PC-9 (cell line): ENCODE measurements around the gene ETNK1. TPM values are rescaled to one million over a fixed set of nuclear protein-coding genes. Genes with fewer than 3 reads are reported as not detected.

Experiments
- BruUV-seq: library from RNA; stranded (reverse); fragments of 400-500 nt; replicated peaks from 2 replicates; lab custom pipeline; 2021; lab: Mats Ljungman, UMichigan
- CTCF ChIA-PET: fragments of 300-600 bp; sonication (Branson Sonifier 250); formaldehyde crosslinking; loops from one replicate; lab custom pipeline; 2022; ENCODE audit warnings: antibody characterized with exemption; lab: Charles Lee
- POLR2A ChIA-PET: fragments of 300-600 bp; sonication (Branson Sonifier 250); formaldehyde crosslinking; loops from one replicate; lab custom pipeline; 2022; ENCODE audit warnings: antibody characterized with exemption; ENCODE audit not compliant: unreplicated experiment; lab: Charles Lee
- DNase-seq, 2 experiments: peaks; one replicate each; pipeline versions ENCODE4 v3.0.0 to v3.0.0-alpha.2; 2015 to 2022; ENCODE audit warnings: mixed read lengths in 1 of 2
- H2AFZ ChIP-seq: fragments of 200-600 bp; sonication (generic); 2 replicates; pipeline ENCODE4 v1.8.1; 2017; ENCODE audit warnings: antibody characterized with exemption
- H3F3A ChIP-seq: fragments of 200-600 bp; sonication (generic); 2 replicates; pipeline ENCODE4 v1.8.1; 2017; ENCODE audit warnings: antibody characterized with exemption, mild to moderate bottlenecking, low read depth; ENCODE audit not compliant: insufficient read depth
- H3K27ac ChIP-seq: fragments of 200-600 bp; sonication (generic); 2 replicates; pipeline ENCODE4 v1.6.1; 2016; ENCODE audit warnings: mixed run types
- H3K27me3 ChIP-seq: fragments of 200-600 bp; sonication (generic); 2 replicates; pipeline ENCODE4 v1.6.1; 2016; ENCODE audit warnings: low read depth, mixed run types; ENCODE audit not compliant: insufficient read depth
- H3K36me3 ChIP-seq: fragments of 200-600 bp; sonication (generic); 2 replicates; pipeline ENCODE4 v1.6.1; 2016; ENCODE audit warnings: low read depth, mixed run types
- H3K4me1 ChIP-seq: fragments of 200-600 bp; sonication (generic); replicated peaks from 2 replicates; pipeline ENCODE4 v1.6.1; 2016; ENCODE audit warnings: mixed run types; ENCODE audit not compliant: insufficient read depth
- H3K4me2 ChIP-seq: fragments of 200-600 bp; sonication (generic); 2 replicates; pipeline ENCODE4 v1.6.1; 2017; ENCODE audit warnings: mixed run types
- H3K4me3 ChIP-seq: fragments of 200-600 bp; sonication (generic); 2 replicates; pipeline ENCODE4 v1.6.1; 2016; ENCODE audit warnings: mixed run types
- H3K79me2 ChIP-seq: fragments of 200-600 bp; sonication (generic); 2 replicates; pipeline ENCODE4 v1.6.1; 2017; ENCODE audit warnings: low read depth, mixed run types
- H3K9me2 ChIP-seq: fragments of 200-600 bp; sonication (generic); 2 replicates; pipeline ENCODE4 v1.8.1; 2017; ENCODE audit warnings: mild to moderate bottlenecking; ENCODE audit not compliant: insufficient read depth
- H3K9me3 ChIP-seq: fragments of 200-600 bp; sonication (generic); 2 replicates; pipeline ENCODE4 v1.8.1; 2016; ENCODE audit warnings: low read depth; ENCODE audit not compliant: insufficient read depth
- H4K20me1 ChIP-seq: fragments of 200-600 bp; sonication (generic); 2 replicates; pipeline ENCODE4 v1.8.1; 2017; ENCODE audit not compliant: insufficient read depth
- EZH2 ChIP-seq: fragments of 200-600 bp; sonication (generic); IDR thresholded peaks from 2 replicates; pipeline ENCODE4 v1.8.0; 2017; ENCODE audit warnings: antibody characterized with exemption, low read depth
- intact Hi-C: fragments of 100-400 bp; cut with micrococcal nuclease; formaldehyde crosslinking; loops from one replicate; pipeline ENCODE4 v1.10.0; 2022; ENCODE audit not compliant: unreplicated experiment
- total RNA-seq: library from RNA; stranded (reverse); gene quantifications from 2 replicates; pipeline ENCODE4 v1.2.3, GENCODE V29; 2021
- TF ChIP-seq, protein P1 (sequence below): fragments of 200-600 bp; sonication (generic); conservative IDR thresholded peaks from 2 replicates; pipeline ENCODE4 v1.6.1; 2017; ENCODE audit warnings: mixed run types, antibody characterized with exemption, mild to moderate bottlenecking, moderate library complexity

The ETNK1 gene
- total RNA-seq, 1 experiment from 2014 or later = 87.9 TPM

DNA sequence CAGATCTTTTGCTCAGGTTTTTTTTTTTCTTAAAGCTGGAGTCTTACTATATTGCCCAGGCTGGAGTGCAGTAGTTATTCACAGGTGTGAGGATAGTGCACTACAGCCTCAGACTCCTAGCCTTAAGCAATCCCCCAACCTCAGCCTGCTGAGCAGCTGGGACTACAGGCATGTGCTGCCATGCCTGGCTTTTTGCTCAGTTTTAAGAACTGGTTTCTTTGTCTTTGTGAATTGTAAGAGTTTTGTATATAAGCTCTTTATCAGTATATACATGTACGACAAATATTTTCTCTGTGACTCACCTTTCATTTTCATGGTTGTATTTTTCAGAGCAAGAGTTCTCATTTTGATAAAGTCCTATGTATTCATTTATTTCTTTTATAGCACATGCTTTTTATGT, 47.3 kb upstream of the ETNK1 start:
- Histone ChIP-seq H3K27me3 (no peaks in the 10 kb centered on the region), H2AFZ (no peak overlapping the region), H3K4me3 (no peak overlapping the region), H3K4me2 (no peak overlapping the region), H3F3A (no peaks in the 10 kb centered on the region), H3K9me3 (no peaks in the 10 kb centered on the region), H3K4me1 (peaks cover 12% of the 10 kb centered on the region; the same call in 1 of the 2 replicates), H3K27ac (no peak overlapping the region), H3K79me2 (no peaks in the 10 kb centered on the region), H3K36me3 (no peaks in the 10 kb centered on the region), H4K20me1 (no peaks in the 10 kb centered on the region), H3K9me2 (no peaks in the 10 kb centered on the region)
- intact Hi-C loops = no loop called here
- ChIA-PET POLR2A (no interaction called here), CTCF (no interaction called here)
- no peak for TF ChIP-seq EZH2
- TF ChIP-seq, protein P1, sequence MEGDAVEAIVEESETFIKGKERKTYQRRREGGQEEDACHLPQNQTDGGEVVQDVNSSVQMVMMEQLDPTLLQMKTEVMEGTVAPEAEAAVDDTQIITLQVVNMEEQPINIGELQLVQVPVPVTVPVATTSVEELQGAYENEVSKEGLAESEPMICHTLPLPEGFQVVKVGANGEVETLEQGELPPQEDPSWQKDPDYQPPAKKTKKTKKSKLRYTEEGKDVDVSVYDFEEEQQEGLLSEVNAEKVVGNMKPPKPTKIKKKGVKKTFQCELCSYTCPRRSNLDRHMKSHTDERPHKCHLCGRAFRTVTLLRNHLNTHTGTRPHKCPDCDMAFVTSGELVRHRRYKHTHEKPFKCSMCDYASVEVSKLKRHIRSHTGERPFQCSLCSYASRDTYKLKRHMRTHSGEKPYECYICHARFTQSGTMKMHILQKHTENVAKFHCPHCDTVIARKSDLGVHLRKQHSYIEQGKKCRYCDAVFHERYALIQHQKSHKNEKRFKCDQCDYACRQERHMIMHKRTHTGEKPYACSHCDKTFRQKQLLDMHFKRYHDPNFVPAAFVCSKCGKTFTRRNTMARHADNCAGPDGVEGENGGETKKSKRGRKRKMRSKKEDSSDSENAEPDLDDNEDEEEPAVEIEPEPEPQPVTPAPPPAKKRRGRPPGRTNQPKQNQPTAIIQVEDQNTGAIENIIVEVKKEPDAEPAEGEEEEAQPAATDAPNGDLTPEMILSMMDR = no peak
- BruUV-seq = no TSS peak
- no peak for DNase-seq

DNA sequence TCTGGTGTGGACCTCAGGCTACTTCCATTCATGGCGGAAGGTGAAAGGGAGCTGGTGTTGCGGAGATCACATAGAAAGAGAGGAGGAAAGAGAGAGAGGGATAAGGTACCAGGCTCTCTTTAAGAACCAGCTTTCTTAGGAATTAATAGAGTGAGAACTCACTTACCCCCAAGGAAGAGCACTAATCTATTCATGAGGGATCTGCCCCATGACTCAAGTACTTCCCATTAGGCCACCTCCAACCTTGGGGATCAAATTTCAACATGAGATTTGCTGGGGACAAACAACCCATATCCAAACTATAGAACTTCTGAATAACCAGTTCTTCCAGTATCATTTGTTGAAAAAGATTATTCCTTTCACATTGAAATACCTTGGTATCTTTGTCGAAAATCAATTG, 46.6 kb upstream of the ETNK1 start:
- Histone ChIP-seq H4K20me1 (no peaks in the 10 kb centered on the region), H3K4me1 (peaks cover 12% of the 10 kb centered on the region; the same call in 1 of the 2 replicates), H3K36me3 (no peaks in the 10 kb centered on the region), H2AFZ (no peak overlapping the region), H3K9me3 (no peaks in the 10 kb centered on the region), H3K9me2 (no peaks in the 10 kb centered on the region), H3K79me2 (no peaks in the 10 kb centered on the region), H3K4me3 (no peak overlapping the region), H3K27me3 (no peaks in the 10 kb centered on the region), H3K4me2 (no peak overlapping the region), H3K27ac (no peak overlapping the region), H3F3A (no peaks in the 10 kb centered on the region)
- ChIA-PET POLR2A (no interaction called here), CTCF (no interaction called here)
- intact Hi-C loops = no loop called here
- no peak for DNase-seq
- BruUV-seq = no TSS peak
- TF ChIP-seq EZH2 = no peak
- TF ChIP-seq, protein P1 = no peak

DNA sequence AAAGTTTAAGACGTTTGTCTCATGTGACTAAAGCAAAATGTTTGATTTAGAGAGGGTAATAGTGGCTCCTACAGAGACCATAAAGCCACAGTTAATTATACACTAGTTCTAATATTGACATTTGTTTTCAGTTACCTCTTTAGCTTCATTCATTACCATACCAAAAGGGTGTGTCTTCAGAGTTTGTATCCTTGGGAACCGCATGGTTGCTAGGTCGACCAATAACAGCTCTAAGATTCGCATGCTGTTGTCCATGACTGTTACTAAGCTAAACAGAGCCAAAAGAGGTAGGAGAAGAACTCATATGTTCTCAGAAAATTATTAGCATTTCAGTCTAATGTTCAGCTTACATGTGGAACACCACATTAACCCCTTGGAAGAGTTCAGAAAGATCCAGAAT, 36.2 kb upstream of the ETNK1 start:
- no peak for TF ChIP-seq EZH2
- TF ChIP-seq, protein P1 = no peak
- CTCF ChIA-PET = no interaction called here
- no peak overlapping the region for H3K4me2 ChIP-seq
- H3K9me2 ChIP-seq = no peaks in the 10 kb centered on the region
- H3K27ac ChIP-seq = no peak overlapping the region
- intact Hi-C loops = no loop called here
- no peaks in the 10 kb centered on the region for H3K9me3 ChIP-seq
- no peaks in the 10 kb centered on the region for H3K4me1 ChIP-seq
- H3K36me3 ChIP-seq = no peaks in the 10 kb centered on the region
- no peak for DNase-seq
- no peak overlapping the region for H3K4me3 ChIP-seq
- H3F3A ChIP-seq = no peaks in the 10 kb centered on the region
- no TSS peak for BruUV-seq
- H3K79me2 ChIP-seq = no peaks in the 10 kb centered on the region
- no peaks in the 10 kb centered on the region for H3K27me3 ChIP-seq
- no peaks in the 10 kb centered on the region for H4K20me1 ChIP-seq
- H2AFZ ChIP-seq = no peak overlapping the region
- POLR2A ChIA-PET = interaction anchor here (0.6 kb wide), 1 partner anchor 1068 kb away, joined by 3 read pairs; no protein-coding TSS in a partner anchor
